K562 (cell line): ENCODE data around the gene TSC22D2. TPM values are rescaled to one million over a fixed set of nuclear protein-coding genes. Genes with fewer than 3 reads are reported as not detected.
A peak's percentile ranks its signal among the peaks of the same experiment; 100 is the strongest.

Experiments
- BACH1 ChIP-seq: fragments of 200-800 bp; sonication (Bioruptor generic); IDR thresholded peaks from 2 replicates; pipeline ENCODE4 v1.6.1; 2016; ENCODE audit warnings: missing genetic modification characterization, missing compliant biosample characterization
- EHMT2 ChIP-seq: fragments of 450-650 bp; IDR thresholded peaks from 2 replicates; pipeline ENCODE4 v1.6.1; 2018; ENCODE audit warnings: antibody characterized with exemption
- FOXK2 ChIP-seq, 2 experiments: fragments of 450-650 bp; IDR thresholded peaks in 1 of 2; conservative IDR thresholded peaks in 1 of 2; 2 replicates each; pipeline ENCODE4 v1.6.1; 2016; ENCODE audit warnings: low read depth in 2 of 2, mild to moderate bottlenecking in 1 of 2
- MTA3 ChIP-seq: fragments of 450-650 bp; formaldehyde crosslinking; IDR thresholded peaks from 2 replicates; pipeline ENCODE4 v1.6.1; 2017; ENCODE audit warnings: mild to moderate bottlenecking, borderline replicate concordance
- NFRKB ChIP-seq: fragments of 450-650 bp; IDR thresholded peaks from 2 replicates; pipeline ENCODE4 v1.6.1; 2016; ENCODE audit warnings: low read depth
- RBM34 ChIP-seq: fragments of 200-400 bp; formaldehyde crosslinking; IDR thresholded peaks from 2 replicates; pipeline ENCODE4 v1.6.1; 2018; ENCODE audit warnings: low read length, borderline replicate concordance; ENCODE audit not compliant: insufficient read depth
- RFX1 ChIP-seq: fragments of 450-650 bp; IDR thresholded peaks from 2 replicates; pipeline ENCODE4 v1.6.1; 2016; ENCODE audit warnings: mild to moderate bottlenecking, moderate library complexity
- SMARCA4 ChIP-seq: fragments of 450-650 bp; IDR thresholded peaks from 2 replicates; pipeline ENCODE4 v1.6.1; 2016
- SMARCC2 ChIP-seq: fragments of 450-650 bp; IDR thresholded peaks from 2 replicates; pipeline ENCODE4 v1.6.1; 2017; ENCODE audit warnings: antibody characterized with exemption, moderate library complexity, mild to moderate bottlenecking, low read depth
- TAL1 ChIP-seq: fragments of 450-650 bp; IDR thresholded peaks from 2 replicates; pipeline ENCODE4 v1.6.1; 2016; ENCODE audit warnings: mild to moderate bottlenecking
- TCF3 ChIP-seq: sonication (generic); formaldehyde crosslinking; IDR thresholded peaks from 2 replicates; pipeline ENCODE4 v1.4.0; 2020; ENCODE audit warnings: mild to moderate bottlenecking, missing genetic modification reagents
- TRIM24 ChIP-seq, 2 experiments: fragments of 450-650 bp; IDR thresholded peaks; 2 replicates each; pipeline ENCODE4 v1.6.1; 2016
- XRCC4 ChIP-seq: IDR thresholded peaks from one replicate; pipeline ENCODE4 v1.6.1; 2011; ENCODE audit not compliant: insufficient read depth, insufficient read length; ENCODE audit errors: extremely low read depth
- YY1 ChIP-seq, 3 experiments: IDR thresholded peaks; 2 replicates each; pipeline ENCODE4 v1.6.1; 2011; ENCODE audit warnings: low read length in 2 of 3, mild to moderate bottlenecking in 2 of 3, moderate library complexity in 2 of 3, borderline replicate concordance in 1 of 3, control low read depth in 1 of 3, low read depth in 1 of 3; ENCODE audit not compliant: insufficient read depth in 3 of 3, insufficient replicate concordance in 2 of 3, control insufficient read depth in 1 of 3, insufficient read length in 1 of 3; ENCODE audit errors: extremely low read depth in 1 of 3
- ZEB2 ChIP-seq: fragments of 450-650 bp; IDR thresholded peaks from 2 replicates; pipeline ENCODE4 v1.6.1; 2016
- ZNF175 ChIP-seq: fragments of 200-800 bp; sonication (Bioruptor generic); IDR thresholded peaks from 2 replicates; pipeline ENCODE4 v1.6.1; 2016; ENCODE audit warnings: low read depth, mild to moderate bottlenecking, missing genetic modification characterization, missing compliant biosample characterization
- ZNF830 ChIP-seq: fragments of 250-450 bp; sonication (Bioruptor Pico); IDR thresholded peaks from 2 replicates; pipeline ENCODE4 v1.5.0; 2021; ENCODE audit warnings: mild to moderate bottlenecking
- polyA plus RNA-seq, 8 experiments: library from polyadenylated mRNA; depleted of rRNA in 4 of 8; stranded (reverse) in 5 of 8; unstranded in 3 of 8; fragments of >200 nt; fragmentation: Nextera tagmentation in 2 of 8; fragmentation: Illumina TruSeq in 1 of 8; extraction: Ambion mirVana in 2 of 8; extraction: Trizol in 1 of 8; gene quantifications; 2 replicates each; pipeline versions ENCODE4 v1.2.1 to v1.2.3, GENCODE V29; 2011 to 2014; ENCODE audit warnings: inconsistent platforms in 1 of 8, missing spikeins in 1 of 8
- total RNA-seq, 7 experiments: library from RNA; depleted of rRNA in 6 of 7; stranded (reverse); fragments of >200 nt in 6 of 7; fragmentation: Illumina TruSeq in 2 of 7; extraction: Trizol in 2 of 7; gene quantifications; 2 replicates each; pipeline versions ENCODE4 v1.2.1 to v1.2.3, GENCODE V29; 2011 to 2021; ENCODE audit warnings: low replicate concordance in 1 of 7
- TF ChIP-seq, protein P1 (sequence below), 2 experiments: fragments of 450-650 bp; formaldehyde crosslinking in 1 of 2; IDR thresholded peaks; 2 replicates each; pipeline versions ENCODE4 v1.4.0 to v1.6.1; 2014 to 2020; ENCODE audit warnings: mild to moderate bottlenecking in 2 of 2, borderline replicate concordance in 1 of 2, low read depth in 1 of 2
- TF ChIP-seq, protein P2 (sequence below): fragments of 450-650 bp; IDR thresholded peaks from 2 replicates; pipeline ENCODE4 v1.6.1; 2018; ENCODE audit warnings: mild to moderate bottlenecking, low read depth; ENCODE audit not compliant: partially characterized antibody

Gene TSC22D2
- total and polyA plus RNA-seq, 9 of the 15 experiments (the other 6 are each of a cell fraction or from before 2014, with no cell fraction given): 5.5 to 44.0 (median 19.3) TPM

DNA sequence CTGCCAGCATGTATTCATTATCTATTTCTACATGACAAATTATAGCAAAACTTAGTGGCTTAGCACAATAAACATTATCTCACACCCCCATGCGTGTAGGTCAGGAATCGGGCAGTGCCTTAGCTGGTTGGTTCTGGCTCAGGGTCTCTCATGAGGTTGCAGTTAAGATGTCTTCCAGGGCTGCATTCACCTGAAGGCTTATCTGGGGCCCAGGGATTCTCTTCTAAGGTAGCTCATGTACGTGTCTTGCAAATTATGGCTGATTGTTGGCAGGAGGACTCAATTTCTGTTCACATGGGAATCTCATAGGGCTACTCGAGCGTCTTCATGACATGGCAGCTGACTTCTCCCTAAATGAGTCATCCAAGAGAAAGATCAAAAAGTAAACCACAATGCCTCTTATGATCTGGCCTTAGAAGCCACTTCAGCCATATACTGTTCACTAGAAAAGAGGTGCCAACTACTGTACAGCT is 42.9 kb upstream of the TSC22D2 start (continued):
- peak; percentile 74 for TF ChIP-seq EHMT2
- no peak for TF ChIP-seq RFX1
- peak; percentile 78 for TF ChIP-seq SMARCA4
- 0 out of 2 replicates have a peak, but pooled peaks have one; percentile 24 for TF ChIP-seq TCF3
- TF ChIP-seq BACH1 (tag): 0 out of 2 replicates have a peak, but pooled peaks have one; percentile 11
- TF ChIP-seq NFRKB: 0 out of 2 replicates have a peak, but pooled peaks have one; percentile 54
- peak in 1 of 3 experiments; percentile 51 for TF ChIP-seq YY1 (IDR thresholded peaks at IDR 0.05; ENCODE audit: borderline replicate concordance in 1 of 3, control insufficient read depth in 1 of 3, extremely low read depth in 1 of 3, insufficient read depth in 3 of 3, insufficient read length in 1 of 3, insufficient replicate concordance in 2 of 3, low read depth in 1 of 3, low read length in 2 of 3)
- TF ChIP-seq ZEB2: peak; percentile 55; the same call in 1 of the 2 replicates
- TF ChIP-seq RBM34: no peak
- TF ChIP-seq, protein P1, sequence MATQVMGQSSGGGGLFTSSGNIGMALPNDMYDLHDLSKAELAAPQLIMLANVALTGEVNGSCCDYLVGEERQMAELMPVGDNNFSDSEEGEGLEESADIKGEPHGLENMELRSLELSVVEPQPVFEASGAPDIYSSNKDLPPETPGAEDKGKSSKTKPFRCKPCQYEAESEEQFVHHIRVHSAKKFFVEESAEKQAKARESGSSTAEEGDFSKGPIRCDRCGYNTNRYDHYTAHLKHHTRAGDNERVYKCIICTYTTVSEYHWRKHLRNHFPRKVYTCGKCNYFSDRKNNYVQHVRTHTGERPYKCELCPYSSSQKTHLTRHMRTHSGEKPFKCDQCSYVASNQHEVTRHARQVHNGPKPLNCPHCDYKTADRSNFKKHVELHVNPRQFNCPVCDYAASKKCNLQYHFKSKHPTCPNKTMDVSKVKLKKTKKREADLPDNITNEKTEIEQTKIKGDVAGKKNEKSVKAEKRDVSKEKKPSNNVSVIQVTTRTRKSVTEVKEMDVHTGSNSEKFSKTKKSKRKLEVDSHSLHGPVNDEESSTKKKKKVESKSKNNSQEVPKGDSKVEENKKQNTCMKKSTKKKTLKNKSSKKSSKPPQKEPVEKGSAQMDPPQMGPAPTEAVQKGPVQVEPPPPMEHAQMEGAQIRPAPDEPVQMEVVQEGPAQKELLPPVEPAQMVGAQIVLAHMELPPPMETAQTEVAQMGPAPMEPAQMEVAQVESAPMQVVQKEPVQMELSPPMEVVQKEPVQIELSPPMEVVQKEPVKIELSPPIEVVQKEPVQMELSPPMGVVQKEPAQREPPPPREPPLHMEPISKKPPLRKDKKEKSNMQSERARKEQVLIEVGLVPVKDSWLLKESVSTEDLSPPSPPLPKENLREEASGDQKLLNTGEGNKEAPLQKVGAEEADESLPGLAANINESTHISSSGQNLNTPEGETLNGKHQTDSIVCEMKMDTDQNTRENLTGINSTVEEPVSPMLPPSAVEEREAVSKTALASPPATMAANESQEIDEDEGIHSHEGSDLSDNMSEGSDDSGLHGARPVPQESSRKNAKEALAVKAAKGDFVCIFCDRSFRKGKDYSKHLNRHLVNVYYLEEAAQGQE (IDR thresholded peaks at IDR 0.05; ENCODE audit: borderline replicate concordance): peak; percentile 63
- TF ChIP-seq, protein P1 (CRISPR knock-in tag; IDR thresholded peaks at IDR 0.05; ENCODE audit: low read depth): no peak
- TF ChIP-seq TAL1: peak; percentile 37
- TF ChIP-seq MTA3: peak; percentile 45; the same call in 1 of the 2 replicates
- 0 out of 4 replicates have a peak, but pooled peaks of 1 of the 2 experiments have one; percentile 32 for TF ChIP-seq FOXK2 (conservative IDR thresholded peaks at IDR 0.05 in 1 of 2, IDR thresholded peaks at IDR 0.05 in 1 of 2; ENCODE audit: low read depth in 2 of 2)
- TF ChIP-seq, protein P2, sequence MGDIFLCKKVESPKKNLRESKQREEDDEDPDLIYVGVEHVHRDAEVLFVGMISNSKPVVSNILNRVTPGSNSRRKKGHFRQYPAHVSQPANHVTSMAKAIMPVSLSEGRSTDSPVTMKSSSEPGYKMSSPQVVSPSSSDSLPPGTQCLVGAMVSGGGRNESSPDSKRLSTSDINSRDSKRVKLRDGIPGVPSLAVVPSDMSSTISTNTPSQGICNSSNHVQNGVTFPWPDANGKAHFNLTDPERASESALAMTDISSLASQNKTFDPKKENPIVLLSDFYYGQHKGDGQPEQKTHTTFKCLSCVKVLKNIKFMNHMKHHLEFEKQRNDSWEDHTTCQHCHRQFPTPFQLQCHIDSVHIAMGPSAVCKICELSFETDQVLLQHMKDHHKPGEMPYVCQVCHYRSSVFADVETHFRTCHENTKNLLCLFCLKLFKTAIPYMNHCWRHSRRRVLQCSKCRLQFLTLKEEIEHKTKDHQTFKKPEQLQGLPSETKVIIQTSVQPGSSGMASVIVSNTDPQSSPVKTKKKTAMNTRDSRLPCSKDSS: no peak
- peak; percentile 50; the same call in 1 of the 2 replicates for TF ChIP-seq ZNF175
- TF ChIP-seq XRCC4: no peak
- TF ChIP-seq SMARCC2: peak; percentile 39; the same call in 1 of the 2 replicates
- peak in 1 of 2 experiments; percentile 15; a peak in 1 of 4 replicates for TF ChIP-seq TRIM24 (IDR thresholded peaks at IDR 0.05)
- TF ChIP-seq ZNF830 (CRISPR knock-in tag): no peak
